GM10847 (cell line): Measurements from ENCODE around the gene SNCG.

ENCODE experiments used
- POLR2A ChIP-seq: IDR thresholded peaks from 2 replicates; pipeline ENCODE4 v1.6.1; 2011; ENCODE audit not compliant: insufficient read length; ENCODE audit errors: extremely low read depth

Gene SNCG

DNA sequence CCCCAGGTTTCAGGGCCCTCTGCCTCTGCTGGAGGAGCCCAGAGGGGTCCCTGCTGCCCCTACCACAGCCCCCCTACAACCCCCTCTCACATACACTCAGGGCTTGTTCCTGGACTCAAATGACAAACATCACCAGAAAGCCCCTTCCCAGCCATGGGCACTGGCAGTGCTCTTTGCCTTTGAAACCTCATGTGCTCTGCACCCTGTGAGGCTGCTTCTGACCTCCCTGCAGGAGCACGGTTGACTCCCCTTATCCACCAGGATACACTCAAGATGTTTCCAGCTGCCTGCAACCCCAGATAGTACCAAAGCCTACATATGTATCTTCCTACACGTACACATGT is 6.4 kb downstream of the SNCG start:
- no peak for TF ChIP-seq POLR2A

DNA sequence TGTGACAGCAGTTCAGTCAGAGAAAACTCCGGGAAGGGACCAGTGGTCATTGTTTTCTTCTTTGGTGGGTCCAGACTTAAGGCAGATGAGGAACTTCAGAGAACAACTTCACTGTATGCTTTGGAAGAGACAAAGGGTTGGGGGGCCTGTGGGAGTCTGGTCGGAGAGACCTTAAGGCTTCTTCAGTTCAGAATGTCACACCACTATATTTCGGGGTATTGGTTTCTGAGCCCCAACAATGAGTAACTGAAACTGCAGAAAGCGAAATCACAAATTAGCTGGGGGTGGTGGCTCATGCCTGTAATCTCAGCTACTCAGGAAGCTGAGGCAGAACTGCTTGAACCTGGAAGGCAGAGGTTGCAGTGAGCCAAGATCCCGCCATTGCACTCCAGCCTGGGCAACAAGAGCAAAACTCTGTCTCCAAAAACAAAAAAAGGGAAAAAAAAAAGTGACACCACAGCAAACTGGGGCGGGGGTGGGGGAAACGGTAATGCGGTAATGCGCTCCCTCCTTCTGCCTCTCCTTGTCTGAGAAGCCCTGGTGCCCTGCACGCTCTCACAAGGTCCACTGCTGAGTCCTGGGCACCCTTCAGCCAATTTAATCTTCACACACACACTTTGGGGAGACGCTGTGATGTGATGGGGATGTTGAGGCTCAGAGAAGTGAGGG is 7.7 kb downstream of the SNCG start:
- TF ChIP-seq POLR2A: no peak

DNA sequence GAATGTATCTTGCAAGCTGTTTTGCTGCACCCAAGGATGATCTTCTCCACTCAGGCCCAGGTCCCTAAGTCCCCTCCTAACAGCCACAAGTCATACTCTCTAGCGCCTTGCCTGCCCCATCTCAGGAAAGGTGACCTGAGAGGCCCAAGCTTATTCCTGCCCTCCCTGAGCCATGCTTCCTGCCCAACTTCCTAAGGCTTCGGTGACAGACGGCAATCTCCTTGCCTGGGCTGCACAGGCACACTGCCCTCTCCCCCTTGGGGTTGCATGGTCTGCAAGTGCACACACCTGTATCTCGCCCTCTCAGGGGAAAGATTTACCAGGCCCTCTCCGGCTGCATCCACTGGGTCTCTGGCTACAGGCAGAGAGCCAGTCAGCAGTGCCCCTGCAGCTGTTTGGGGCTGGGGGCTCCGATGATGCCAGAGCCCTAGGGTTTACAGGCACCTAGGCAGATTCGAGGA is 9.1 kb downstream of the SNCG start:
- TF ChIP-seq POLR2A: no peak

DNA sequence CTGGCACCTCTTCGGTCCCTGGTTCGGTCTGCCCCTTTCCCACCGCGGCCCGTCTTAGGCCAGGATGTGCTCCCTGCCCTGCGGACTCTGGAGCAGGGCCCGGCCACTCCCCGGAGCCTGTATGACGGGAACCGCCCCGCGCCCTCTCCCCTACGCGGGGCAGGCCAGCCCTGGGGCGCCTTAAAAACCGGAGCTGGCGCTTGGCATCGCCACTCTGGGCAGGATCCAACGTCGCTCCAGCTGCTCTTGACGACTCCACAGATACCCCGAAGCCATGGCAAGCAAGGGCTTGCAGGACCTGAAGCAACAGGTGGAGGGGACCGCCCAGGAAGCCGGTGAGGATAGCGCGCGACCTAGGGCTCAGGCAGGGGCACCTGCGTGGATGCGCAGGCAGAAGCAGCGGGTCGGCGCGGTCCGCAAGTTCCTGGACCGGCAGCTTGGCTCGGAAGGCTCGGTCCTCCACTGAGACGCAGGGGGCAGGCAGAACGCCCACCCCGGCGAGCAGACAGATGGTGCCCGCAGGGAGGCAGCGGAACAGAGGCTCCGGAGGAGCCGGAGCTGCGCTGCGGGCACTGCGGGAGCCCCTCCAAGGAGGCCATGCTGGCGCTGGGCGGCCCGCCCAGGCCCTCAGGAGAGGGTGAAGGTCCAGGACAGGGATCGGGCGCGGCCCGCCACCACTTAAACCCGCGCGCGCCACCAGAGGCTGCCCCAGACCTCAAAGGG is 10.0 kb downstream of the SNCG start, which contains the start of gene ADIRF:
Gene ADIRF (plus strand): TSS at position 212 of the 723 bp plus-strand sequence. CDS start 63 bp downstream, at position 275.
- TF ChIP-seq POLR2A: no peak

DNA sequence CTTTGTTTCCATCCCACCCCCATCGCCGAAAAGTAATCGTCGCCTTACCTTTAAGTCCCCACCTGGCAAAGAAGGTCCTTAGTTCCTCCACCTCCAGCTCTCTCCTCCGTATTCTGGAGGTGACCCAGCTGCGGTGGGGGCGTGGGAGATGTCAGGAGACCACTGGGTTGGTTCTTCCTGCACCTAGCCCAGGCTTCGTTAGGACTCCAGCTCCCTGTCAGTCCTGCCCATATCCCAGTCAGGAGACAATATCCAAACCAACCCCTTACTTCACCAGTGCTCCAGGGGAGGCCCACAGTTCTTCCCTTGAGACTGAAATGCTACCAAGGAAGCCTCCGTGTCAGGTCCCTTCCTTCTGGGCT is 10.6 kb downstream of the SNCG start:
- TF ChIP-seq POLR2A: no peak

DNA sequence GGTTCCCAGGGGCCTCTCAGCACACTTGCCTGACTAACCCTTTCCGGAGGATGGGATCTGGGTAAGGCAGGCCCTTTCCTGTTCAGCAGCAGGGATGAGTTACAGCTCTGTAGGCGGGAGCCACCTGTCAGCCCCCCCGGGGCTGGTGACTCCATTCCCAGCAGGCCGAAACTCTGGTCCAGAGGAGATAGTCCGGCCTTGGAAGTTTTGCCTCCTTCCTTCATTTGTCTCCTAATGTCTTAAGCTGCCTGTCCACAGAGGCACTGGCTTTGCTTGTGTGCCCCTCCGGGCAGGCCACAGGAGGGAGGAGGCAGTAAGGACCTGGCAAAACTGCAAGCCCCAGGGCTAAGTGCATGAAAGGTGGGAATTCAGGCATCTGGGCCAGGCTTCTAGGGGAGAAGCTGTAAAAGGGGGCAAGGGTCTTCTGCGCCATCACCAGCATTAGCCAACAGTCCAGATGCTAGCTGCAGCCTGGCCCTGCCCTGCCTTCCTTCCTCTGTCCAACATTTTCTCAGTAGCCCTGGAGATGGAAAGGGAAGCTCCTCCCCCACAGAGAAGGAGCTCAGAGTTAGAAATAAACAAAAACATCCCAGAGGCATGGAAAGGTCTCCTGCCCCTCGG is 11.1 kb downstream of the SNCG start:
- TF ChIP-seq POLR2A: no peak

DNA sequence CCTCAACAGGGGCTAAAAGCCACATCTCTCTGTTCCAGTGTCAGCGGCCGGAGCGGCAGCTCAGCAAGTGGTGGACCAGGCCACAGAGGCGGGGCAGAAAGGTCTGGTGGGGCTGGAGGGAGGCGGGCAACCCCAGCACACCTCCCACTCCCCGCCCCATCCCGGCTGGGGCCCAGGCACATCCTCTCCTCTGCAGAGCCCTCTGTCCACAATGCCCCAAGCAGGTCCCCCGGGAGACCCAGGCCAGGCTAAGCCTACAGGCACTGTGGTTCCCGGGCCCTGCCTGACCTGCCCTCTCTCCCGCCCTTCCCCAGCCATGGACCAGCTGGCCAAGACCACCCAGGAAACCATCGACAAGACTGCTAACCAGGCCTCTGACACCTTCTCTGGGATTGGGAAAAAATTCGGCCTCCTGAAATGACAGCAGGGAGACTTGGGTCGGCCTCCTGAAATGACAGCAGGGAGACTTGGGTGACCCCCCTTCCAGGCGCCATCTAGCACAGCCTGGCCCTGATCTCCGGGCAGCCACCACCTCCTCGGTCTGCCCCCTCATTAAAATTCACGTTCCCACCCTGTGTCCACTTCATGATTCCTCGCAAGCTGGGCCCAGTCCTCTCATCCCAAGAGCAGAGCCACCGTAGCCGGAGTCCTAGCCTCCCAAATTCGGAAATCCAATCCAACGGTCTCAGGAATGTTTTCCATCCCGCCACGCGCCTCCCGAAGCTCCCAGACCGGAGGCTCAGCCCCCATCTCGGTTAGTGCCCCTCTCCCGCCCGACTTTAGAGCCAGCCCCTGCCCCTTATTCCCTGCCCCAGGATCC is 12.0 kb downstream of the SNCG start:
- TF ChIP-seq POLR2A: no peak

DNA sequence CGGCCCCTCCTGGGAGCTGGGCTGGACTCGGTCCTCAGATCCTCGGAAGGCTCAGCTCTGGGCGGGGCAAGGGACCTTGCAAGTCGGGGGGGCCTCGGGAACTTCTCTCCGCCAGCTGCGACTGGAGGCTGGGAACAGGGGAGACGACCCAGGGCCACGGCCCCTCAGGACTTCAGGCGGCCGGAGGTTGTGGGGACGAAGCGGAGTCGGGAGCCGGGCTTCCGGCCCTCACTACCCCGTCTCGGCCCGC is 12.5 kb downstream of the SNCG start:
- TF ChIP-seq POLR2A: peak; percentile 70

DNA sequence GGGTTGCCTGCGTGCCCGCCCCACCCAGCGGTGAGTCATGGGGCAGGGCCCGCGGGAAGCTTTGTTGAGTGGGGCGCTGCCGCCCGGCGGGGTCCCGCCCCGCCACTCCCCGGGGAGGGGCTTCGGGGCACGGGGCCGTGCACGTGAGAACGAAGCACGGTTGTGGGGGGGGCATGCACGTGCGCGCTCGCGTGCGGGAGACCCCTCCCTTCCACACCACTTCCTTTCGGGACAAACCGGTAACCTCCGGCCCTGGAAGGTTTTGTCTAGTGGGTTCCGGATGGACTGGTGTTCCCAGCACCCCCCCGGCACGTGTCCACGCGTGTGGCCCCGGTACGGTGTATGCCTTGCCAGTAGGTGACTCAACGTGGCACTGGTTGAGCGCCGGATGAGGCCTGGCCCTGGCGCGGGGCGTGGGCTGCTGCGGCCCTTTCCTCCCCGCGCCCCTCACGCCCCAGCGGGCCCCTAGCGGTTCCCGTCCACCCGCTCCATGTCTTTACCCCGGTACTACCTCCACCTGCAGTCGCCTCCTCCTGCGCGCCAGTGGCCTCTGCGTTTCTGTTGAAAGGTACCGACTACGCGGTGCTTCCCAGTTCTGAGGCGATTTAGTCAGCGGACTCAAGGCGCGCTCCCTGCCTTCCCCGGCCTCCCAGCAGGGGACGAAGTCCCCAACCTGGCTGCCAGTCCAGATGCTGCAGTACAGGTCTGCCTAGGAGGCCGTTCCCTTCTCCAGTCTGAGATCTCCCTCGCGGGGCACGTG is 13.0 kb downstream of the SNCG start:
- peak; percentile 19 for TF ChIP-seq POLR2A

DNA sequence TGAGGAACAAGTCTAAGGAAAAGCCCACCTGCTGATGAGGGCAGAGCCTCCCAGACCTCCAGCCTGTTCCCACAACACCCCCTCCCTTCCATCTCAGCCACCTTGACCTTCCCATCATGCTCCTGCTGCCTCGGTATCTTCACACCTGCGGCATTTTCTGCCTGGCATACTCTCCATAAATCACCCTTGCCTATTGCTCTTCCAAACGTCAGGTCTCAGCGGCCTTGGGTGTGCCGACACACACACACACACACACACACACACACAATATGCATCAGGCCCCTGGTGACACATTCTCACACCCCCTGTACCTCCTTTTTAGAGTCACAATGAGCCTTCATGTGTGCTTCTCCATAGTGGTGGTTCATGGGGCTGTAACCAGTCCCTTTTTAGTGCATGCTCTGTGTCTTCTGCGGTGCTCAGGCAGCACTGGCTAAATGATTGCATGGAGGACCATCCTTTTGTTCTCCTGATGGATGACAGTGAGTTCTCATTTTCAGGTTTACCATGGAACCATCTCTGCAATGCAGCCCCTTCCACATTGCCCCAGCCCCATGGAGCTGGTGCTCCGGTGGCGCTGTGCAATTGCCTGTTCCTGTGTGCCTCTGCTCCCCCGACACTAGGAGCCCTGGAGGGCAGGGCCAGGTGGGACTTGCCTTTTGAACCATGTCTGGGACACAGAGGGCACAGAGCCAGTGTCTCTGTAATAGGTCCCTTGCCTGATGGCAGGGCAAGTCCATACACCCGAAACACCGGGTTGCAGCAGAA is 14.4 kb downstream of the SNCG start:
- no peak for TF ChIP-seq POLR2A

DNA sequence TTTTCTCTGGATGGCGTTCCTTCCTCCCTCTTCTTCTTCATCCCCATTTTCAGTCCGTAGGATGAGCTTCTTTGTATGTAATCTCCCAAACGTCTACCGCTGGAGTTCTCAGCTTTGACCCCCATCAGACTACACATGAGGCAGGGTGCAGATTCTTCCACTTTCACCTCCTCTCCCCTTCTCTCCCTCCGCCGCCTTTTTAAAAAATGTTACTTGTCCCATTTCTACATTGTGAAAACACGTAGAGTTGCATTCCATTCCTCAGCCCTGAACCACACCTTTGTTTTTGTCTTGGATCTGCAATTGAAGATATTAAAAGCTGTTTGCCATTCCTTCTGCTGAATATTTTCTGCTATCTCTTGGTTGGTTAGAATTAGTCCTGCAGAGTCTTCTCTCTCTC is 16.1 kb downstream of the SNCG start:
- no peak for TF ChIP-seq POLR2A

DNA sequence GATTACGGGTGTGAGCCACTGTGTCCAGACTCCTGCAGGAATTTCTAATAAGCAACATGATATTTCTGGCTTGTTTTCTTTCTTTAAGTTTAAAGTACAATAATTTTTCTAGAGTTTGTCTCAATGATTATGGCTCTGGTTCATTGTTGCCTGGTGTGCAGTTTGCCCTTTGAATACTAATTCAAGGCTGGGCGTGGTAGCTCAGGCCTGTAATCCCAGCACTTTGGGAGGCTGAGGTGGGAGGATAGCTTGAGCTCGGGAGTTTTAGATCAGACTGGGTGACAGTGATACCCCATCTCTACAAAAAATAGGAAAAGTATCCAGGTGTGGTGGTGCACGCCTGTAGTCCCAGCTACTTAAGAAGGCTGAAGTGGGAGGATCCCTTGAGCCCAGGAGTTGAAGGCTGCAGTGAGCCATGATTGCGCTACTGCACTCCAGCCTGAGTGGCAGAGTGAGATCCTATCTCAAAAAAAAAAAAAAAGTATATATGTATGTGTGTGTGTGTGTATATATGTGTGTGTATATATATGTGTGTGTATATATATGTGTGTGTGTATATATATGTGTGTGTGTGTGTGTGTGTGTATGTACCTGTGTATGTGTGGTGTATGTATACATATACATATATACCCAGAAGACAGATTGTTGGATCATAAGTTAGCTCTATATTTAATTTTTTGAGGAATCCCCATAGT is 18.1 kb downstream of the SNCG start:
- TF ChIP-seq POLR2A: no peak

DNA sequence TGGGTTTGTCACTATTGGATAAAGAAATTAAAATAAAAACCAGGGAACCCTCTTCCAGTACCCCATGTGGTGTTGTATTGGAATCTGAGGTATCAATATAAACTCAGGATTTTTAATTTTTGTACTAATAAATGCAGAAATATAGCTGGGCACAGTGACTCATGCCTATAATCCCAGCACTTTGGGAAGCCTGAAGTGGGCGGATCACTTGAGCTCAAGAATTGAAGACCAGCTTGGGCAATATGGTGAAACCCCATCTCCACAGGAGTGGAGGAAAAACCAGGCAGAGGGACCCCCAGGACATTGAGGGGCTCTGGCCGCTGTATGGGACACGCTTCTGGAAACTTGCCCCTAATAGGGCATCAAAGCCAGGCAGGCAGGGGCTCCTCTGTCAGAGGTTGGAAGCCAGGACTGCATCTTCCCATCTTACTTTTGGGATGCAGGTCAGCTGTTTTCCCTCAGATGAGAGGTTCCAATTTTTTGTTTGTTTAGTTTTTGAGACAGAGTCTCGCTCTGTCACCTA is 21.0 kb downstream of the SNCG start:
- TF ChIP-seq POLR2A: no peak
